Nephron (organoid): Measurements from ENCODE around the gene C18orf32.
"Not testable (repeated sequence)": the region's sequence is repeated elsewhere in the genome, so short reads cannot be mapped to it uniquely, and the experiment has no call there.

ENCODE experiments used
- H3K27ac Mint-ChIP-seq, 3 experiments: 2 replicates each; pipeline ENCODE4 v1.8.0; 2020; ENCODE audit warnings: mixed read lengths in 3 of 3, mild to moderate bottlenecking in 2 of 3, moderate library complexity in 1 of 3
- H3K27me3 Mint-ChIP-seq: 2 replicates; pipeline ENCODE4 v1.8.0; 2021; ENCODE audit warnings: low read depth, mild to moderate bottlenecking, moderate library complexity, mixed read lengths
- H3K36me3 Mint-ChIP-seq: 2 replicates; pipeline ENCODE4 v1.8.0; 2020; ENCODE audit warnings: low read depth, mixed read lengths
- H3K4me1 Mint-ChIP-seq: 2 replicates; pipeline ENCODE4 v1.8.0; 2020; ENCODE audit warnings: mixed read lengths
- H3K4me3 Mint-ChIP-seq, 3 experiments: 2 replicates each; pipeline ENCODE4 v1.8.0; 2020; ENCODE audit warnings: mild to moderate bottlenecking in 3 of 3, mixed read lengths in 3 of 3, moderate library complexity in 2 of 3
- H3K9me3 Mint-ChIP-seq: 2 replicates; pipeline ENCODE4 v1.8.0; 2020; ENCODE audit warnings: mixed read lengths
- TF ChIP-seq, protein P1 (sequence below), 3 experiments: fragments of 200-600 bp; sonication (generic); IDR thresholded peaks; one replicate each; pipeline ENCODE4 v1.5.0; 2021; ENCODE audit warnings: antibody characterized with exemption in 3 of 3; ENCODE audit not compliant: unreplicated experiment in 3 of 3

C18orf32 gene

DNA sequence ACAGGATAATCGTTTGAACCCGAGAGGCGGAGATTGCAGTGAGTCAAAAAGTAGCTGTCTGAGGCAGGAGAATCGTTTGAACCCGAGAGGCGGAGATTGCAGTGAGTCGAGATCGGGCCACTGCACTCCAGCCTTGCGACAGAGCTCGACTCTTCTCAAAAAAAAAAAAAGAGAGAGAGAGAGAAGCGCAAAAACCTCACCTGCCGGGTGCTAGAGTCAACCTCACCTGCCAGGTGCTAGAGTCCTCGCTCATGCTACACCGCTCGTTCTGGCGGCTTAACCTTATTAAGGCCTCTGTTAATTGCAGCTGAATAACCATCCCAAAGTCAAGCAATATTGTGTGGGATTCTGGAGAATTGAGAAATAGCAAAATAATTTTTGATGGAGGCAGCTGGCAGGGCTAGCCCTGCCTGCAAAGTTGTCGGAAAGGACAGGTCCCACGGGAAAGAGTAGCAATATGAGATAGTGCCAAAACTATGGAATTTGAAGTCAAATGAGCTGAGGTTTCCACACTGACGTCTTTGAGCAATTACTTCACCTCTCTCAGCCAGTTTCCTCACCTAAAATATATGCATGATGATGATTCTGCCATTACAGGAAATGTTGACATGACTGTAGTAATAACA is 25.9 kb downstream of the C18orf32 start:
- H3K27me3 Mint-ChIP-seq, result peaks cover 4% of the 10 kb centered on the region
- peaks cover 4% of the 10 kb centered on the region for H3K36me3 Mint-ChIP-seq
- H3K27ac Mint-ChIP-seq, result peak overlapping the region; percentile 80 to 92 (median 81)
- no peaks in the 10 kb centered on the region for H3K9me3 Mint-ChIP-seq
- H3K4me3 Mint-ChIP-seq, result peak overlapping the region; percentile 87 to 95 (median 91)
- TF ChIP-seq, protein P1, sequence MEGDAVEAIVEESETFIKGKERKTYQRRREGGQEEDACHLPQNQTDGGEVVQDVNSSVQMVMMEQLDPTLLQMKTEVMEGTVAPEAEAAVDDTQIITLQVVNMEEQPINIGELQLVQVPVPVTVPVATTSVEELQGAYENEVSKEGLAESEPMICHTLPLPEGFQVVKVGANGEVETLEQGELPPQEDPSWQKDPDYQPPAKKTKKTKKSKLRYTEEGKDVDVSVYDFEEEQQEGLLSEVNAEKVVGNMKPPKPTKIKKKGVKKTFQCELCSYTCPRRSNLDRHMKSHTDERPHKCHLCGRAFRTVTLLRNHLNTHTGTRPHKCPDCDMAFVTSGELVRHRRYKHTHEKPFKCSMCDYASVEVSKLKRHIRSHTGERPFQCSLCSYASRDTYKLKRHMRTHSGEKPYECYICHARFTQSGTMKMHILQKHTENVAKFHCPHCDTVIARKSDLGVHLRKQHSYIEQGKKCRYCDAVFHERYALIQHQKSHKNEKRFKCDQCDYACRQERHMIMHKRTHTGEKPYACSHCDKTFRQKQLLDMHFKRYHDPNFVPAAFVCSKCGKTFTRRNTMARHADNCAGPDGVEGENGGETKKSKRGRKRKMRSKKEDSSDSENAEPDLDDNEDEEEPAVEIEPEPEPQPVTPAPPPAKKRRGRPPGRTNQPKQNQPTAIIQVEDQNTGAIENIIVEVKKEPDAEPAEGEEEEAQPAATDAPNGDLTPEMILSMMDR (IDR thresholded peaks at IDR 0.05; ENCODE audit: unreplicated experiment in 3 of 3), result no peak
- peaks cover 27% of the 10 kb centered on the region for H3K4me1 Mint-ChIP-seq

DNA sequence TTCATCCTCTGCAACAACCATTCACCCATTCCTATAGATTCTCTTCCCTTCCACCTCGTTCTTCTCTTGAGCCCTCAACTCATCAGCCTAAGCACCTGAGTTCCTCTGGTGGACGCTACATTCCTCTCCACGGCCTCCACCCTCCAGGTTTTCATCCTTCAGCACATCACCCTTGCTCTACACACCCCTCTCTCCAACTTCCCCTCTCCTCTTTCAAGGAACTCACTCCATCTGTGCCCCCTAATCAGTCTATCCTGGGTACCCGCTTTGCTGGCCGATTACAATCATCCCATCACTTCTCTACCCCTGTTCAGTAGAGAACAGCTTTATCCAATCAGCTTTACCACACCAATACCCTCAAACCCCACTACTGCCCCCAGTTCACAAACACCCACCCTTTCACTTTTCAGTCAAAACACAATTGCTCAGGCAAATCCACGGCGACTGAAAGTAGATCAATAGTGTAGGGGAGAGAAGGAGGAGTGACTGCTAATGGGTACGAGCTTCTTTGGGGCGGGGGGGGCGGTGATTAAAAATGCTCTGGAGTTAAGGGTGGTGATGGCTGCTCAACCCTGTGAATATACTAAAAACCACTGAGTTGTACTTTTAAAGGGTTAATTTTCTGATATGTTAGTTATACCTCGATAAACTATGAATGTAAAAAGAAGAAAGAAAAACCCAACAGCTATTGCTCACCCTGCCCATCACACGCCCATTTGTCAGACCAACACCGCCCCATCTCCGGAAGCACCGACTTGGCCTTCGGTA is 27.4 kb downstream of the C18orf32 start:
- Mint-ChIP-seq H3K27ac (peak overlapping the region in 1 of 3 experiments; percentile 7), H3K4me1 (peaks cover 16% of the 10 kb centered on the region), H3K36me3 (peaks cover 9% of the 10 kb centered on the region)

DNA sequence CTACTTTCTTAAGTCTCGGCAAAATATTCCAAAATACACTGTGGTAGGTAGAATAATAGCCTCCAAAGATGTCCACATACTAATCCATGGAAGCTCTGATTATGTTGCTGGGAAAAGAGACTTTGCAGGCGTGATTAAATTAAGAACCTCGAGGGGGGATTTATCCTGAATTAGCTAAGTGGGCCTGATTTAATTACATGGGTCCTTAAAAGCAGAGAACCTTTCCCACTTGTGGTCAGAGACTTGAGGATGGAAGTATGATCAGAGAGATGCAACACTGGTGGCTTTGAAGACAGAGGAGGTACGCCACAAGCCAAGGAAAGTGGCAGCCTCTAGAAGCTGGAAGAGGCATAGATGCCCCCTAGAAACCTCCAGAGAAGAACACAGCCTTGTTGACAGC is 29.4 kb downstream of the C18orf32 start:
- peaks cover 27% of the 10 kb centered on the region for H3K36me3 Mint-ChIP-seq
- H3K4me1 Mint-ChIP-seq, result peaks cover 13% of the 10 kb centered on the region
- H3K9me3 Mint-ChIP-seq, result peaks cover 10% of the 10 kb centered on the region
- no peak overlapping the region for H3K27ac Mint-ChIP-seq
- H3K4me3 Mint-ChIP-seq, result peak overlapping the region in 2 of 3 experiments; percentile 22 to 54
- H3K27me3 Mint-ChIP-seq, result peaks cover 4% of the 10 kb centered on the region
- TF ChIP-seq, protein P1 (IDR thresholded peaks at IDR 0.05; ENCODE audit: unreplicated experiment in 3 of 3), result no peak

More for the DNA sequence above, 27.4 kb downstream of the C18orf32 start:
- Mint-ChIP-seq H3K4me3 (peak overlapping the region; percentile 84 to 93 (median 87)), H3K27me3 (peaks cover 4% of the 10 kb centered on the region), H3K9me3 (peaks cover 4% of the 10 kb centered on the region)
- TF ChIP-seq, protein P1 (IDR thresholded peaks at IDR 0.05; ENCODE audit: unreplicated experiment in 3 of 3), result no peak

DNA sequence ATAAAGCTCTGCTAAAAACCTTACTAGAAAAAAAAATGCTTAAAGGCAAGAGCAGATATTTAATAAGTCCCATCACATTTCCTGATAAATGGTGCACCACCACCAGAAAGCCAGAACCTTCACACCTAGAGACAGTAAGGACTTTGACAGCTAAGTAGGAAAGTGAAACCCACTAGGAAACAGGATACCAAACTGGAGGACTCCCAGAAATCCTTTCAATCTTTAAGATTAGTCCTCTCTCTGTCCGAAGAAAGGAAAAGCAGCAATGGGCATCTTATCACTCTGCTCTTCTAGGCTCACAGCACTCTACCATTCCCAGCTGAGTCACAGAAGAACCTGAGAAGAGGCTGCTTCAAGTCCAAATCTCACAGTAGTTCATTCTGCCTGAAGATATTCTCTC is 30.2 kb downstream of the C18orf32 start:
- H3K27ac Mint-ChIP-seq, result no peak overlapping the region
- H3K36me3 Mint-ChIP-seq, result peaks cover 31% of the 10 kb centered on the region
- TF ChIP-seq, protein P1 (IDR thresholded peaks at IDR 0.05; ENCODE audit: unreplicated experiment in 3 of 3), result no peak
- H3K9me3 Mint-ChIP-seq, result peaks cover 14% of the 10 kb centered on the region
- peaks cover 13% of the 10 kb centered on the region for H3K4me1 Mint-ChIP-seq
- no peak overlapping the region for H3K4me3 Mint-ChIP-seq
- peaks cover 4% of the 10 kb centered on the region for H3K27me3 Mint-ChIP-seq

- H3K4me3 Mint-ChIP-seq, H3K27me3 Mint-ChIP-seq, H3K27ac Mint-ChIP-seq, H3K4me1 Mint-ChIP-seq: not testable (repeated sequence)
- peaks cover 41% of the 10 kb centered on the region for H3K9me3 Mint-ChIP-seq
- peaks cover 61% of the 10 kb centered on the region for H3K36me3 Mint-ChIP-seq
These were observed 34.5 kb downstream of the C18orf32 start for GRCh38 chr18:49452534-49452933.

DNA sequence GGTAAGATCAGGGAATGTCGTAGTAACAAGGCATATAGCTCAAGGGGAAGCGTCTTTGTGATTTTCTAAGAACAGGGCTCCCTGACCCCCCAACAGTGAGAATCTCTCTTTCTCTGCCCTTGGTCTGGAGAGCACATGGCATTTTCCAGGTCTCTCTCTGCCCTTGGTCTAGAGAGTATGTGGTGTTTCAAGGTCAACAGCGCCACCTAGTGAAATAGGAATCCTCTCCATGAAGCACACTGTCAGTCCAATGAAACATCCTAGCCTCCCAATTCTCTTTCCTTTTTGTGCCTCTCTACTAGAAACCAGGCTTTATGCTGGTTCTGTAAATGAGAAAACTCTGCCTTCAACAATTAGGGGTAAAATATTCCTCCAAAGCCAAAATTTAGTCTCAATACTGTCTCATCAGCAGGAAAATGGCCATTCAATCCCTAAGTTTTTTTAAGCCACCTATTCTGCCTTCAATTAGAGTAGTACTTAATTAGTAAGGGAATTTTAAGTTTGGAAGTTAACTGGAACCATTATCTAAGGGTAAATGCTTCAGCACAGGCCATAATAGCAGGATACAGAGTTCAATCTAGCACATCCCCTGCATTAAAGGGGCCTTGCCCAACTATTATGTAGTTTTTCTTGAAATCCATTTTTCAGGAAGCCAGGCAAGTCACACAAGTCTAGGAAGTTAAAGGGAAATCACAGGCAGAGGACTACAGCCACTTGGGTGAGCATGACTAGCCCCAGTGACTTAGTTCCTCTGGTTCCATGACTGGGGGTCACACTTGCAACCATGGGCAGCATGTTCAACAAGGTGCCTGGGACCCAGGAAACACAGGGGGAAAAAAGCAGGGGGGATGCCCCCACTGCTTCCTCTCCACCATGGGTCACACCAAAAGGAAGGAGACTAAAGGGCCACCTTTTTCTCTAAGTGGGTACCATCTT is 39.0 kb downstream of the C18orf32 start:
- H3K4me3 Mint-ChIP-seq, result no peak overlapping the region
- no peak overlapping the region for H3K27ac Mint-ChIP-seq
- peaks cover 51% of the 10 kb centered on the region for H3K9me3 Mint-ChIP-seq
- H3K4me1 Mint-ChIP-seq, result no peaks in the 10 kb centered on the region
- H3K36me3 Mint-ChIP-seq, result peaks cover 60% of the 10 kb centered on the region
- H3K27me3 Mint-ChIP-seq, result no peaks in the 10 kb centered on the region
- TF ChIP-seq, protein P1 (IDR thresholded peaks at IDR 0.05; ENCODE audit: unreplicated experiment in 3 of 3), result peak in 1 of 3 experiments; percentile 29
